Omental fat pad (tissue), 4 donors: Measurements from ENCODE around the gene DGKH. TPM values are rescaled to one million over a fixed set of nuclear protein-coding genes. Genes with fewer than 3 reads are reported as not detected.

Experiments used
- ATAC-seq: fragments of 150-250 bp; one replicate; pipeline ENCODE4 v1.9.1; 2016; ENCODE audit warnings: mild to moderate bottlenecking, moderate library complexity; ENCODE audit not compliant: low FRiP score
- DNase-seq: peaks from one replicate; pipeline ENCODE4 v3.0.0-alpha.2; 2019; ENCODE audit warnings: low spot score
- total RNA-seq, 4 donors: library from RNA; depleted of rRNA; stranded (reverse); fragments of >200 nt; gene quantifications; one replicate each; pipeline ENCODE4 v1.1.0, GENCODE V29; 2016
- TF ChIP-seq, protein P1 (sequence below), 3 donors: fragments of 450-650 bp; IDR thresholded peaks; one replicate each; pipeline ENCODE4 v1.5.1; 2016 to 2017; ENCODE audit warnings: antibody characterized with exemption in 3 of 3, mild to moderate bottlenecking in 3 of 3, moderate library complexity in 2 of 3

DGKH gene
- total RNA-seq, 4 donors from 2014 or later = 9.7 to 24.7 (median 17.6) TPM

DNA sequence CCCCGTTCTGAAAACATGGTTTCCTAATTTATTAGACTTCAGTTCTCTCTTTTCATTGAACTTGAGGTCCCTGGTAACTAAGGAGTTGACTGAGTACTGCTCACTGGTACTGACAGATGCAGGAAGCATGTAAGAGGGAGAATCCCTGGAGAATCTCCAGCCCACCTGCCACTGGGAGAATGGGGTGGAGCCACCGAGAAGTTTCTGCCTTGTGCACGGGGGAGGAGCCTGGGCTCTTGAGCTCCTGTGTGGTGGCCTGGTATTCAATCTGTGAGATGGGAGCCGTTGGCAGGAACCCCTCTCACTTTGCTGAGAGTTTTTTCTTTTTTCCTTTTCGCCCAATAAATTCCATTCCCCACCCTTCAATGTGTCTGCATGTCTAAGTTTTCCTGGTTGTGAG is 210.3 kb downstream of the DGKH start:
- DNase-seq = no peak
- TF ChIP-seq, protein P1, sequence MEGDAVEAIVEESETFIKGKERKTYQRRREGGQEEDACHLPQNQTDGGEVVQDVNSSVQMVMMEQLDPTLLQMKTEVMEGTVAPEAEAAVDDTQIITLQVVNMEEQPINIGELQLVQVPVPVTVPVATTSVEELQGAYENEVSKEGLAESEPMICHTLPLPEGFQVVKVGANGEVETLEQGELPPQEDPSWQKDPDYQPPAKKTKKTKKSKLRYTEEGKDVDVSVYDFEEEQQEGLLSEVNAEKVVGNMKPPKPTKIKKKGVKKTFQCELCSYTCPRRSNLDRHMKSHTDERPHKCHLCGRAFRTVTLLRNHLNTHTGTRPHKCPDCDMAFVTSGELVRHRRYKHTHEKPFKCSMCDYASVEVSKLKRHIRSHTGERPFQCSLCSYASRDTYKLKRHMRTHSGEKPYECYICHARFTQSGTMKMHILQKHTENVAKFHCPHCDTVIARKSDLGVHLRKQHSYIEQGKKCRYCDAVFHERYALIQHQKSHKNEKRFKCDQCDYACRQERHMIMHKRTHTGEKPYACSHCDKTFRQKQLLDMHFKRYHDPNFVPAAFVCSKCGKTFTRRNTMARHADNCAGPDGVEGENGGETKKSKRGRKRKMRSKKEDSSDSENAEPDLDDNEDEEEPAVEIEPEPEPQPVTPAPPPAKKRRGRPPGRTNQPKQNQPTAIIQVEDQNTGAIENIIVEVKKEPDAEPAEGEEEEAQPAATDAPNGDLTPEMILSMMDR (IDR thresholded peaks at IDR 0.05) = no peak
- no peak for ATAC-seq

DNA sequence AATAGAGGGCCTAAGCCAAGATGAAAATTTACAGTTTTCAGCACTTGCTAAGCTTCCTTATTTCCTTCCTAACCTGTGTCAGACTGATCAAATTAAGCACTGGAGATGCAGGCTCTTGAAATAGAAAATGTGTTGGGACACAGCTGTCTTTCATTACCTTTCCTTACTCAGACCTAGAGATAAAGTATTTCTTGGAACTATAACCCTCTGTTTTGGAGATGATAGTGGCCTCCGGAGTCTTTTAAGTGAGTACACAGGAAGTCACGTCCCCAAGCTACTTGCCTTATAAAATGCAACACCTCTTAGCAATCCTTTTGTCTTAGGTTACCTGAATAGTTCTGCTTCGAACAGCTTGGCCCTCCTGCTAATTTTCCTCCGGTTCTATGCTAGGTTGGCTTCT is 211.1 kb downstream of the DGKH start:
- DNase-seq = no peak
- TF ChIP-seq, protein P1 (IDR thresholded peaks at IDR 0.05) = no peak
- ATAC-seq = no peak

DNA sequence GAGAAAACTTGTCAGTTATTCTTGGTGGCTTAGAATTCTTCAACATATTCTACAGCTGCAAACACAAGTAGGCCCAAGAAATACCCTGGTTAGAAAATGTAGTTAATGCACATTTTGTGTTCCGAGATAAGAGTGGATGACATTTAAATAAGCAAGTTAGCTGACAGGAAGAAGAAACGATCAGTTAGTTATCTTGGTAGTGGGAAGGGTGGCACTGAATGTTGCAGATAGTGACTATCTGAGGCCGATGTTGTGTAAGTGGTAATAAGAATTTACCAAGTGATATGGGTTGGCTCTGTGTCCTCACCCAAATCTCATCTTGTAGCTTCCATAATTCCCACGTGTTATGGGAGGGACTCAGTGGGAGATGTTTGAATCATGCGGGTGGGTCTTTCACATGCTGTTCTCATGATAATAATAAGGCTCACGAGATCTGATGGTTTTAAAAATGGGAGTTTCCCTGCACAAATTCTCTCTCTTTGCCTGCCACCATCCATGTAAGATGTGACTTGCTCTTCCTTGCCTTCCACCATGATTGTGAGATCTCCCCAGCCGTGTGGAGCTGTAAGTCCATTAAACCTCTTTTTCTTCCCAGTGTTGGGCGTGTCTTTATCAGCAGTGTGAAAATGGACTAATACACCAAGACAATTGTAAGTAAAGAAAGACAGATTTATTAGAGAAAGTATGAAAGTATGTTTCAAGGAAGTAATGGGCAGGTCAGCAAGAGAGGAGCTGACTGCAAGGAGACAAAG is 212.6 kb downstream of the DGKH start:
- TF ChIP-seq, protein P1 (IDR thresholded peaks at IDR 0.05) = no peak
- DNase-seq = no peak
- no peak for ATAC-seq

DNA sequence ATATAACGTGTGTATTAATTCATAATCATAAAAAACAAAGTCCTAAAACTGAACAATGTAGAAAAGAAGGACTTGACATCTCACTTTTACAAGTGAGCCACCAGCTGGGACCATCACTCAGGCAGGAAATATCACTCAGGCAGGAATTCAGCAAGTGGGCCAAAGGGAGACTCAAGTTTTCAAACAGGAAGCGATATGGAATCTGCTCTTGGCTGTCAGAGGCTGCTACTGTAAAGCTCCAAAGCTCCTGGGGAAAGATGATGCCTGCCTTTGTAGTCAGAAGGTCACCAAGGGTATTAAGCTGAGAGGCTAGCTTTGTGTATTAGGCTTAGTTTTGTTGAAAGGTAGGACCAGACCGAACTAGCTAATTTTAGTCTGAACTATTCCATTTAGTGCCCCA is 218.0 kb downstream of the DGKH start:
- TF ChIP-seq, protein P1 (IDR thresholded peaks at IDR 0.05) = no peak
- ATAC-seq (no peak), DNase-seq (no peak)

DNA sequence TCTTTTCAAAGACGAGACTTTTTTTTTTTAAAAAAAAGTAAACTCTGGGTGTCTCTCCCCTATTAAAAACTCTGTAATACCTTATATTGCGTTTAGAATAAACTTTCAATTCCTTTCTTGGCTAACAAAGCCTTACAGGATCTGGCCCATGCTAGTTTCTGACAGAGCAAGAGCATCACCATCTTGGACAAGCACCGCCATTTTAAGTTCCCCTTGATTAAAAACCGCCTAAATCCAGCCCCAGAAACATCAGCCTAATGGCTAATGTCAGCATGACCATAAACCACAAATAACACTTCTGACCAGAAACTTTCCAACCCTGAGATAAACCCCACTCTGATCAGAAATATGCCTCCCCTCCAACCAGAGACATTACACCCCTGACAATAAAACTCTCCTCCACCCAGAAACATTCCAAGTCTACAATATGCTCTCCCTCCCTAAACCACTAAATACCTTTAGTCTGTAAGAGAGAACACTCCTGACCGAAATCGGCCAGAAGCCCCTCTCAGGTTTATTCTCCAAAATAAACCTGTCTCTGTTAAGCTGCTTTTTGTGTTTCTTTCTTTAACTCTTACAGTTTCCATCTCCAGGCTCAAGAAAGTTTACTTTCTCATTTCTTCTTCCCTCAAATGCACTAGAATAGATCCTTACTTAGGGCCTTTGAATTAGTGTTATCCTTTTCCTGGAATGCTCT is 221.9 kb downstream of the DGKH start:
- DNase-seq = no peak
- no peak for ATAC-seq
- TF ChIP-seq, protein P1 (IDR thresholded peaks at IDR 0.05) = no peak

DNA sequence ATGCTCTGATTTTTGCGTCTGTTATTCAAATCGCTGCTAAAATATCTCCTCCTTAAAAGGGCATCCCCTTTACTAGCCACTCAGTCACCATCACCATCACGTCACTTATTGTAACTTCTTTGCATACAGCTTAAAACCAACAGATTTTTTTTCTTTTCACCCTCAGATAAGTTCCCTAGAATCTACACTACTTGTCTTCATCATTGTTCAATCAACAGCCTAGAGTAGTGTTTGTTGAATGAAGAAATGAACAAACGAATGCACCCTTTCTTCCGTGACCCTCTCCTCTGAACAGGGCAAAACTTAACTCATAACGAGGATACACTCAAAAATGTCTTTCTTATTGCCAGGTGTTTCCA is 222.4 kb downstream of the DGKH start:
- TF ChIP-seq, protein P1 (IDR thresholded peaks at IDR 0.05) = no peak
- ATAC-seq (no peak), DNase-seq (no peak)
